Measurements from ENCODE around the gene TRAPPC12. TPM values are rescaled to one million over a fixed set of nuclear protein-coding genes. Genes with fewer than 3 reads are reported as not detected.

Gene TRAPPC12
- total and polyA plus RNA-seq, 8 donors, result 46.6 to 158 (median 70.7) TPM

- intact Hi-C loops (cut with DNase I; ENCODE audit: low total_unique reads), result no loop called here
- WGBS, 5 donors, result 76 to 93% (median 88%) methylated on average over 6 of the region's 6 CpGs
- H3K9me3 ChIP-seq, result no peaks in the 10 kb centered on the region
- peaks cover 25 to 45% (median 43%) of the 10 kb centered on the region in 4 donors for H3K36me3 ChIP-seq
- DNase-seq, result no peak
- H3K27me3 ChIP-seq, result no peaks in the 10 kb centered on the region
- no peak overlapping the region for H3K27ac ChIP-seq
- peaks cover 0 to 19% (median 13%) of the 10 kb centered on the region in 4 donors for H3K4me1 ChIP-seq
- no peak for TF ChIP-seq CTCF (IDR thresholded peaks at IDR 0.05)
- TF ChIP-seq POLR2A (IDR thresholded peaks at IDR 0.05), result no peak
- TF ChIP-seq POLR2AphosphoS5 (IDR thresholded peaks at IDR 0.05), result no peak
- H3K4me3 ChIP-seq, result no peak overlapping the region
Measured at GRCh38 chr2:3442185-3442584, 62.7 kb downstream of the TRAPPC12 start.

- Histone ChIP-seq H3K27me3 (no peaks in the 10 kb centered on the region), H3K9me3 (no peaks in the 10 kb centered on the region), H3K27ac (no peak overlapping the region), H3K4me3 (no peak overlapping the region), H3K4me1 (peaks cover 0 to 19% (median 13%) of the 10 kb centered on the region in 4 donors), H3K36me3 (peaks cover 25 to 54% (median 52%) of the 10 kb centered on the region in 4 donors)
- TF ChIP-seq POLR2A (IDR thresholded peaks at IDR 0.05), result no peak
- no peak for TF ChIP-seq EP300 (IDR thresholded peaks at IDR 0.05)
- no peak for TF ChIP-seq CTCF (IDR thresholded peaks at IDR 0.05)
- TF ChIP-seq POLR2AphosphoS5 (IDR thresholded peaks at IDR 0.05), result no peak
- WGBS, 5 donors, result 91 to 98% (median 96%) methylated on average over 11 of the region's 11 CpGs
- intact Hi-C loops (cut with DNase I; ENCODE audit: low total_unique reads), result no loop called here
- DNase-seq, result no peak
Measured at GRCh38 chr2:3443083-3443482, 63.6 kb downstream of the TRAPPC12 start.

DNA sequence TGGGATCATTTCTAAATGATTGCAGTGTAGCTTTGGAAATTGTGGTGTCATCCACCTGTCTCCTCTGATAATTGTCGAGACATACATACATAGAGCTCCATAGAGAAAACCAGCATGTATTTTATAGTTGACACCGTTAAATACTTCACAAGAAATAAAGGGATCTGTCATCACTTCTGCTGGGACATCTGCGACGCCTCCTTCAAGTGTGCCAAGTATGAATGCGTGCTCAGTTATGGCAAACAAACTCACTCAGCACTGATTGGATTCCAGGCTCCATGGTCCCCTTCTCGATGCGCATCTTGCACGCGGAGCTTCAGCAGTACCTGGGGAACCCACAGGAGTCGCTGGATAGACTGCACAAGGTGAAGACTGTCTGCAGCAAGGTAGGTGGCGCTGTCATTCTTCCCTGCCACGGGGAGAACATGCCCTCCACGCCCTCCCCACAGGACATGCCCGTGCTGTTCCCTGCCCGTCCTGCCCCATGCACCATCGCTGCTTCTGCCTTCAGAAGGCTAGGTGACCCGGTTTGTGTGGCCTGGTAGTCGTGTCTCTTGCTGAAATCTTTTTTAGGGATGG, 64.1 kb downstream of the TRAPPC12 start:
- no peak overlapping the region for H3K27ac ChIP-seq
- WGBS, 5 donors, result 91 to 96% (median 93%) methylated on average over 18 of the region's 18 CpGs
- no peaks in the 10 kb centered on the region for H3K9me3 ChIP-seq
- no peak overlapping the region for H3K4me3 ChIP-seq
- H3K4me1 ChIP-seq, result peaks cover 0 to 19% (median 13%) of the 10 kb centered on the region in 4 donors
- H3K27me3 ChIP-seq, result no peaks in the 10 kb centered on the region
- no peak for DNase-seq
- intact Hi-C loops (cut with DNase I; ENCODE audit: low total_unique reads), result no loop called here
- TF ChIP-seq POLR2AphosphoS5 (IDR thresholded peaks at IDR 0.05), result no peak
- TF ChIP-seq CTCF (IDR thresholded peaks at IDR 0.05), result no peak
- TF ChIP-seq EP300 (IDR thresholded peaks at IDR 0.05), result no peak
- TF ChIP-seq POLR2A (IDR thresholded peaks at IDR 0.05), result no peak
- H3K36me3 ChIP-seq, result peaks cover 25 to 59% (median 57%) of the 10 kb centered on the region in 4 donors

DNA sequence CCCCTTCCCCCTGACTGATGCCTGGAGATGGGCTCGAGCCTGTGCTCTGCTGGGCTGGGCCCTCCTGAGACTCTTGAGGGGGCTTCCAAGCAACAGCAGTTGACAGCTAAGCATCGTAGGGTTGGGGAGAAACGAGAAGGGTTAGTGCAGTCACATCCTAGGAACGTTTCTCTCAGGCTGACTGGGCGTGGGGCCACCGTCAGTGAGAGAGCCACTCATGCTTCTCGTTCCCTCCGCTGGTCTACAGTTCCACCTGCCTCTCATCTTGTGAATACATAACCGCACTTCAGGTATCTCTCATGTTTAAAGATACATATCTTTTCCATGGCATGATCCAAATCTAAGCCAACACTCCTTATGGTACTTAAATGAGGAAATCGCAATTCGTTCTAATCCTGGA, 66.4 kb downstream of the TRAPPC12 start:
- WGBS, 5 donors, result 92 to 96% (median 94%) methylated on average over 10 to 11 of the region's 11 CpGs

More for the DNA sequence above, 66.4 kb downstream of the TRAPPC12 start:
- DNase-seq, result no peak
- H3K4me1 ChIP-seq, result peaks cover 0 to 12% (median 0%) of the 10 kb centered on the region in 4 donors
- no peaks in the 10 kb centered on the region for H3K9me3 ChIP-seq
- H3K36me3 ChIP-seq, result peaks cover 25 to 82% (median 76%) of the 10 kb centered on the region in 4 donors
- no peak overlapping the region for H3K27ac ChIP-seq
- TF ChIP-seq POLR2A (IDR thresholded peaks at IDR 0.05) (no peak), EP300 (IDR thresholded peaks at IDR 0.05) (no peak), CTCF (IDR thresholded peaks at IDR 0.05) (no peak), POLR2AphosphoS5 (IDR thresholded peaks at IDR 0.05) (no peak)
- intact Hi-C loops (cut with DNase I; ENCODE audit: low total_unique reads), result no loop called here
- no peaks in the 10 kb centered on the region for H3K27me3 ChIP-seq
- H3K4me3 ChIP-seq, result no peak overlapping the region
